ENCODE measurements around the gene TEX14.
A peak's percentile ranks its signal among the peaks of the same experiment; 100 is the strongest.
"Not testable (repeated sequence)": the region's sequence is repeated elsewhere in the genome, so short reads cannot be mapped to it uniquely, and the experiment has no call there.

The TEX14 gene

GRCh38 chr17:58560511-58560910, 131.3 kb downstream of the TEX14 start:
- no peak for DNase-seq (ENCODE audit: low spot score)

DNA sequence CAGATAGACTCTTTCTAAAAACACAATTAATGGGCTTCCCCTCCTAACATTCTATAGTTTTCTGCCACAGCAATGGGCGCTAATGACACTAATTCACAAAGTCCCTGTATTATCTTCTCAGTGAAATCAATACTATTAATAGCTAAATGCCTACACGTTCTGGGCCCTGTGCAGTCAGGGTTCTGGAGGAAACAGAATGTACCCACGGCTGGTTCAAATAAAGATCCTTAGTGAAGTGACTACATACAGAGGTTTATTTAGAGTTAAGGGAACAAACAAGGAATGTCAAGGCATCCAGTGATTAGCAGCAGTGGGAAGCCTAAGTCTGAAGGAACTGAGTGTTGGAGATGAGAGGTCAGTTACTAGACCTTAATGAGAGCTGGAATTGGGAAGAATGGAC, 133.9 kb downstream of the TEX14 start:
- no peak for DNase-seq (ENCODE audit: low spot score)

DNA sequence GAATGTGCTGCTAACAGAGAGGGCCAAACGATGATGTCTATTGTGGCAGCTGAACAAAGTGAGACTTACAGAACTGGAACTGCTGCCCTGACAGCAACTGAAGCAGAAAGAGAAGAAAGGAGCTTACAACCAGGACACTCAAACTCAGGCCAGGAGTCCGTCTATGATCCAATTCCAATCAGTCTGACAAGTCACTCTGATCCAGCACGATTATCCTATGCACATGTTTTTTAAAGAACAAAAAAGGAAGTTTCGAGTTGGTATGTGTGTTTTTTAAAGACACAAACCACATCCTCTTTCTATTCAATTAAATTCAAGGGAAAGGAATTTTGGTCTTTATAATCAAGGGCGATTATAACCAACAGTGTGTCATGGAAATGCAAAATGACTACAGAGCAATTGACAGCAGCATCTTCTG, 135.0 kb downstream of the TEX14 start:
- DNase-seq (ENCODE audit: low spot score) = no peak

DNA sequence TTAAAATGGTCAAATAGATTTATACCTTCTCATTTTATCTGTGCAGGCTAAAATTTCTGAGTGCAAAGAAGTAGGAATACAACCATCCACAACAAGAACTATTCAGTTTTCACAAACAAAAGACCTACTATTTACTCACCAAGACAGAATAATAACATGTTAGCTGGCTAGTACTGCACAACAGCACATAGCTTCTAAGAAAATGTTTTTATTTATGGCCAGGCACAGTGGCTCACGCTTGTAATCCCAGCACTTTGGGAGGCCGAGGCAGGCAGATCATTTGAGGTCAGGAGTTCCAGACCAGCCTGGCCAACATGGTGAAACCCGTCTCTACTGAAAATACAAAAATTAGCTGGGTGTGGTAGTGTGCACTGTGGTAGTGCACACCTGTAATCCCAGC, 136.7 kb downstream of the TEX14 start:
- not testable (repeated sequence) for DNase-seq (ENCODE audit: low spot score)

DNA sequence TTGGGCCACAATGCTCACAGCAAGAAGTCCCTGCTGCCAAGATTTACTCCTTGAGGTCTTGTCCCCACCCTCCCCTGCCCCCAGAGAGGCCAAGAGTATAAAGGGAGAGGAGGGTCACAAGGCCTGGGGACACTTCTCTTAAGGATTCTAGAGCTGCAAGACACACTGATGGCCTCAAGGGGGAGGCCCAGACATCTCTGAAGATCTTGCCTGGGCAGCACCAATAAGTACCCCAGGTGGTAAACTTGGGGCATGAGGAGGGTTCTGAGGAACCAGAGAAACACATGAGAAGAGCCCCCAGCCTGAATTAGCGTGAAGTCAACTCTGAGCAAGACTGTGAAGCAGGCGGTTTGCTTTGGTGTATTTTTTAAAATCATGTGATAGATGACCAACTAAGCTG, 150.6 kb downstream of the TEX14 start:
- DNase-seq (ENCODE audit: low spot score) = no peak

DNA sequence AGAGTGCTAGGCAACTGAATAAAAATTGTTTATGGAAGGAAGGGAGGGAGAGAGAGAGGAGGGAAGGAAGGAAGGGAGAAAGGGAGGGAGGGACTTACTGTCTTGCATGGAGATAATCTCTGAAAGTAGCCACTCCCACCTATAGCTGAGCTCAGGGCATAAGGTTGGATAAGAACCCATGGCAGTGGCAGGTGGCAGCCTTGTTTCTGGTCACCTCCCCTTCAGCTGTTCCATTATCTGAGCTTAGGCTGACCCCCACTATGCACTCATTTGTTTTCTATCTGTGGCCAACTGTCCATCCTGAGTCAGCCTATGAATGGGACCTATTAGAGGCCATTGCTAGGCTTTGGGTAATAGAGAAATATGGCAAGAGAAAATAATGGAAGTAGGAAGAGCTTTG, 152.1 kb downstream of the TEX14 start:
- no peak for DNase-seq (ENCODE audit: low spot score)

- no peak for DNase-seq (ENCODE audit: low spot score)
These were observed 152.9 kb downstream of the TEX14 start for GRCh38 chr17:58538811-58539409.

- DNase-seq (ENCODE audit: low spot score) = no peak
These were observed 154.6 kb downstream of the TEX14 start for GRCh38 chr17:58537266-58537665.

- no peak for DNase-seq (ENCODE audit: low spot score)
These were observed 155.3 kb downstream of the TEX14 start for GRCh38 chr17:58536542-58536941.

GRCh38 chr17:58535431-58535830, 156.4 kb downstream of the TEX14 start:
- DNase-seq (ENCODE audit: low spot score) = no peak

GRCh38 chr17:58534901-58535421, 156.9 kb downstream of the TEX14 start:
- DNase-seq (ENCODE audit: low spot score) = no peak

- DNase-seq (ENCODE audit: low spot score) = no peak
These were observed 157.5 kb downstream of the TEX14 start for GRCh38 chr17:58534331-58534730.

- no peak for DNase-seq (ENCODE audit: low spot score)
These were observed 158.1 kb downstream of the TEX14 start for GRCh38 chr17:58533616-58534188.

GRCh38 chr17:58532555-58532951, 159.3 kb downstream of the TEX14 start:
- DNase-seq (ENCODE audit: low spot score) = no peak

- DNase-seq (ENCODE audit: low spot score) = peak; percentile 71
These were observed 159.9 kb downstream of the TEX14 start for GRCh38 chr17:58531661-58532554.

GRCh38 chr17:58531122-58531521, 160.7 kb downstream of the TEX14 start:
- DNase-seq (ENCODE audit: low spot score) = no peak

DNA sequence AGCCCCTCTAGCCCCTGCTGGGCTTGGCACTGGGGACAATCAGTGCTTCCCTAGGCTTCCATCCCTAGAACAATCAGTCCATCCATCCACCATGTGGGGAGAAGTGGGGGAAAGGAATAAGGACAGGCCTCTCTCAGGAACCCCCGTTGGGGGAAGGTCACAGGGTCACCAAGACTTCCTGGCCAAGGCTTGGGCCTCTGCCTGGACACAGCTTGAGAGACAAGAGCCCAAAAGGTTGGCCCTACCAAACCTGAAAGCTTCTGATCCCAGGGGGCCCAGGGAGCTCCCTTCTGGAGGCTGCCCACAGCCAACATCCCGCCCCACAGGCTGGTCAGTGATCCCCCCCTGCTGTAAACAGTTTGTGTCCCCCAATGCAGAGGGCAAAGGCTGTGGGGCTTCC, 161.2 kb downstream of the TEX14 start:
- no peak for DNase-seq (ENCODE audit: low spot score)

DNA sequence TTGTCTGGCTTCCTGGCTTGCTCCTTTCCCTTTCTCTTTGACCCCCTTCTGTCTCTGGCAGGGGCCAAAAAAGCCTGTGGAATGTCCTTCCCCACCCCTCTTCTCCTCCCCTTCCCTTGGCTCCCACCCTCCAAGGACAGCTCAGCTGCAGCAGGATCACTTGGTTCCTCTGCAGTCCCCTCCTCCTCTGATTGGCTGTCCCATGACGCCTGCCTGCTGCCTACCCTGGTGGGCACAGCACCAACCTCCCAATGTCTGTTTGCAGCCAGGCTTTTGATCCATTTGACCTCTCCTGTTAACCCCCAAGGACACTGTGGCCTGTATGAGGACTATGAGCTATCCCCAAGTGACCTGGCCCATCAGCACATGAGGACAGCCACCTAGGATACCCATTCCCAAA, 162.6 kb downstream of the TEX14 start:
- no peak for DNase-seq (ENCODE audit: low spot score)

GRCh38 chr17:58528443-58528842, 163.4 kb downstream of the TEX14 start:
- no peak for DNase-seq (ENCODE audit: low spot score)

GRCh38 chr17:58527949-58528348, 163.9 kb downstream of the TEX14 start:
- DNase-seq (ENCODE audit: low spot score) = no peak

DNA sequence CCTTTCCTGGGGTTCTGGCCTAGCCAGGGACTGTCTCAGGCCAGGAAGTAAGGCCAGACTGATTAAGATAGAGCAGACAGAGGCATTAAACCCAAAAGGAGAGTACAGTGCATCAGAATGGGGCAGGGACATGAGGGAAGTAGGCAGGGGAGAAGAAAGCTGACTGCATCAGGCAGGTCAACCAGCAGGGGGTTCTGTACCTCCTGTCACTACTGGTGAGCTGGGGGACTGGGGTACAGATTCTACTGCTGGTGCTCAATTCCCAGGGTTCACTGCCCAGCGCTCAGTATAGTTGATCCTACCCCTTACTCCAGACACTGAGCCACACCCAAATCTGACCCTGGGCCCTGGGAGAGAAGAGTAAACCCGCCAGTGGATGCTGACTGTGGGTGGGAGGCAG, 164.5 kb downstream of the TEX14 start:
- no peak for DNase-seq (ENCODE audit: low spot score)

- peak; percentile 82 for DNase-seq (ENCODE audit: low spot score)
These were observed 166.6 kb downstream of the TEX14 start for GRCh38 chr17:58525239-58525638.

GRCh38 chr17:58521680-58522079, 170.2 kb downstream of the TEX14 start:
- no peak for DNase-seq (ENCODE audit: low spot score)
